ENCODE results near the gene COX4I2. TPM values are rescaled to one million over a fixed set of nuclear protein-coding genes. Genes with fewer than 3 reads are reported as not detected.
"Not testable (repeated sequence)": the region's sequence is repeated elsewhere in the genome, so short reads cannot be mapped to it uniquely, and the experiment has no call there.

The COX4I2 gene
- polyA plus RNA-seq, 6 donors from 2014 or later = 0.64 to 2.8 (median 1.4) TPM; not detected in 2

- H3K4me3 Mint-ChIP-seq = peak overlapping the region in 2 of 8 donors; percentile 24 to 46
- no peak for ATAC-seq (ENCODE audit: low read depth in 2 of 2)
- peaks cover 0 to 1% (median 0%) of the 10 kb centered on the region in 7 donors for H3K9me3 Mint-ChIP-seq
- peaks cover 0 to 8% (median 0%) of the 10 kb centered on the region in 3 donors for H3K27me3 Mint-ChIP-seq
- no peaks in the 10 kb centered on the region for H3K36me3 Mint-ChIP-seq
- H3K27ac Mint-ChIP-seq = peak overlapping the region in 1 of 6 donors; percentile 80
- no peak for DNase-seq
- peaks cover 5 to 36% (median 29%) of the 10 kb centered on the region in 3 donors for H3K4me1 Mint-ChIP-seq
Observed at GRCh38 chr20:31620246-31620645, 17.5 kb upstream of the COX4I2 start.

- not testable (repeated sequence) for DNase-seq; ATAC-seq (ENCODE audit: low read depth in 2 of 2); H3K9me3 Mint-ChIP-seq; H3K36me3 Mint-ChIP-seq; H3K27me3 Mint-ChIP-seq; H3K4me3 Mint-ChIP-seq
- Mint-ChIP-seq H3K4me1 (peaks cover 0 to 32% (median 20%) of the 10 kb centered on the region in 3 donors), H3K27ac (peak overlapping the region in 1 of 6 donors; percentile 56)
Observed at GRCh38 chr20:31623123-31623505, 14.6 kb upstream of the COX4I2 start.

GRCh38 chr20:31626534-31626933 lies 11.2 kb upstream of the COX4I2 start:
- not testable (repeated sequence) for ATAC-seq (ENCODE audit: low read depth in 2 of 2); H3K36me3 Mint-ChIP-seq; H3K9me3 Mint-ChIP-seq; DNase-seq; H3K4me3 Mint-ChIP-seq; H3K27ac Mint-ChIP-seq; H3K27me3 Mint-ChIP-seq
- peaks cover 0 to 24% (median 19%) of the 10 kb centered on the region in 3 donors for H3K4me1 Mint-ChIP-seq

- not testable (repeated sequence) for DNase-seq; ATAC-seq (ENCODE audit: low read depth in 2 of 2); H3K4me3 Mint-ChIP-seq; H3K36me3 Mint-ChIP-seq; H3K27me3 Mint-ChIP-seq; H3K9me3 Mint-ChIP-seq; H3K27ac Mint-ChIP-seq
- peaks cover 0 to 10% (median 5%) of the 10 kb centered on the region in 3 donors for H3K4me1 Mint-ChIP-seq
Observed at GRCh38 chr20:31628057-31628456, 9.7 kb upstream of the COX4I2 start.

DNA sequence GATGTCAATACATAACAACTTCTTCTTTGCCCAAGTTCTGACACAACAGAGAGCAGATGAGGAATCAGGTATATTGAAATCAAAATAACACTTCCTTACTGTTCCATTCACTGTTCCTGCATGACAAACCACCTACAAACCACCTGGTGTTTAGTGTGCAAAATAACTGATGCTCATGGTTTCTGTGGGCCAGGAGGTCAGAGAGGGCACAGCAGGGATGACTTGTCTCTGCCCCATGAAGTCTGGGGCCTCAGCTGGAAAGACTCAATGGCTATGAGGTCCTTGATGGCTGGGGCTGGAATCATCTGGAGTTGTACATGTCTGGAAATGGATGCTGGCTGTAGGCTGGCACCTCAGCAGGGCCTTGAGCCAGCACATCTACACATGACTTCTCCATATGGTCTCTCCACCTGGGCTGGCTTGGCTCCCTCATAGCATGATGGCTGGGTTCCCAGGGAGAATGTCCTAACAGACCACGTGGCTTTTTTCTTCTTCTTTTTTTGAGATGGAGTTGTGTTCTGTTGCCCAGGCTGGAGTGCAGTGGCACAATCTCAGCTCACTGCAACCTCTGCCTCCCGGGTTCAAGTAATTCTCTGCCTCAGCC lies 7.4 kb upstream of the COX4I2 start:
- H3K4me1 Mint-ChIP-seq = peaks cover 0 to 10% (median 5%) of the 10 kb centered on the region in 3 donors
- no peaks in the 10 kb centered on the region for H3K27me3 Mint-ChIP-seq
- DNase-seq = no peak
- H3K9me3 Mint-ChIP-seq = peaks cover 0 to 4% (median 0%) of the 10 kb centered on the region in 7 donors
- peak in 1 of 2 donors; percentile 14 for ATAC-seq (ENCODE audit: low read depth in 2 of 2)
- no peak overlapping the region for H3K4me3 Mint-ChIP-seq
- peak overlapping the region in 2 of 6 donors; percentile 40 to 51 for H3K27ac Mint-ChIP-seq
- no peaks in the 10 kb centered on the region for H3K36me3 Mint-ChIP-seq

DNA sequence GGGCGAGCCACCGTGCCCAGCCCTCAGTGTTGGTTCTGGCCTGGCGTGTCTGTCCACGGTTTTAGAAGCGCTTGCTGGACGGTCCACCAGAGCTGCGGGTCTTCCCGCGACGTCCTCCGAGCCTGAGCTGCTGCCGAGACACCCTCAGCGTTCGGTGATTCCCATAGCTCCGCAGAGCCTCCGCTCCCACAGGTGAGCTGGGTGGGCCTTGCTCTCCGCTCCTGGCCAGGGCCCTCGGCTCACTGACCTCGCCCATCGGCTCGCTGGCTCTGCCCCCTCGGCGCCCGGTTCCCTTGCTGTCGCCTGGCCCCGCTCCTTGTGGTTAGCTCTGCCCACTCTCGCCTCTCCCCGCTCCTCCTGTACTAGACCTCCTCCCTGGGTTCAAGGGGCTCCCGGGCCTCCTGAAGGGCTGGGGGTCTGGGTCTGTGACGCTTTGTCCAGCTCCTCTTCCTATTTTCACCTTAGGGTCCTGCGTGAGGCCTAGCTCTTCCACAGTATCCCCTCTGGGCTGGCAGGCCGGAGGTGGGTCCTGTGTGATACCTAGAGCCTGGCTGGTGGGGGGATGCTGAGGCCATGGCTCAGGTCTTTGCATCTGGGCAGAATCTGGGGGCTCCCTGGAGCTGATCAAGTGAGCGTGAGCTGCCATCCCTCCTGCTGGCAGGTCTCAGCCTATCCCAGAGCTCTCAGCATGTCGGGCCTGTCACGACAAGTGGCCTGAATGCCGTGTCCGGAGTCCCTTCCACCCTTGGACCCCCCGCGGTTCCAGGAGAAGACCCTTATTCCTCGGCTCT lies 5.0 kb upstream of the COX4I2 start:
- Mint-ChIP-seq H3K4me3 (no peak overlapping the region), H3K9me3 (peaks cover 0 to 2% (median 0%) of the 10 kb centered on the region in 7 donors), H3K27ac (peak overlapping the region in 2 of 6 donors; percentile 41 to 60), H3K27me3 (no peaks in the 10 kb centered on the region), H3K36me3 (no peaks in the 10 kb centered on the region), H3K4me1 (peaks cover 0 to 10% (median 0%) of the 10 kb centered on the region in 3 donors)
- ATAC-seq (ENCODE audit: low read depth in 2 of 2) (no peak), DNase-seq (no peak)

DNA sequence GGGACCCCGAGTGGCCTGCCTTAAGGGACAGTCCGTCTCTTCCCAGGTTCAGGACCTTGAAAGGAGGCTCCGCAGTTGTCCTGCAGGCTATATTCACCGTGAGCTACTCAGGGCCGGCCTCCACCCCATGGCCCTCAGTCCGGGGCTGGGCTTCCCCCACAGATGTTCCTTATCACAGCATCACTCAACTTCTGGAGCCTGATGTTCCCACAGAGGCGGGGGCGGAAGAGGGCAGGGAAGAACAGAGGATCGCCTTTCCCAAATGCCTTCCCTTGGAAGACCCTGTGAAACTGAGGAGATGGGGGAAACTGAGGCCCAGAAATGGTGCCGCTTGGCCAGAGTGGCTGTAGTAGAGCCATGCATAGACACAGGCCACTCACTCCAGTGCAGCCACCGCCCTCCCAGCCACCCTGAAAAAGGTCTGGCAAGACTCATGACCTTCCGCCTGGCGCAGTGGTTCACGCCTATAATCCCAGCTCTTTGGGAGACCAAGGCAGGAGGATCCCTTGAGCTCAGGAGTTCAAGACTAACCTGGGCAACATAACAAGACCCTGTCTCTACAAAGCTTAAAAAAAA lies 4.3 kb upstream of the COX4I2 start:
- peaks cover 0 to 5% (median 0%) of the 10 kb centered on the region in 3 donors for H3K27me3 Mint-ChIP-seq
- DNase-seq (no peak), ATAC-seq (ENCODE audit: low read depth in 2 of 2) (no peak)
- H3K36me3 Mint-ChIP-seq = no peaks in the 10 kb centered on the region
- no peaks in the 10 kb centered on the region for H3K9me3 Mint-ChIP-seq
- peaks cover 0 to 10% (median 0%) of the 10 kb centered on the region in 3 donors for H3K4me1 Mint-ChIP-seq
- H3K27ac Mint-ChIP-seq = peak overlapping the region in 2 of 6 donors; percentile 37 to 41
- no peak overlapping the region for H3K4me3 Mint-ChIP-seq

GRCh38 chr20:31638317-31638716 lies 605 bp downstream of the COX4I2 start:
- peak overlapping the region in 1 of 8 donors; percentile 22 for H3K4me3 Mint-ChIP-seq
- DNase-seq (no peak), ATAC-seq (ENCODE audit: low read depth in 2 of 2) (no peak)
- peak overlapping the region in 3 of 6 donors; percentile 79 to 86 (median 81) for H3K27ac Mint-ChIP-seq
- no peaks in the 10 kb centered on the region for H3K9me3 Mint-ChIP-seq
- peaks cover 0 to 18% (median 14%) of the 10 kb centered on the region in 3 donors for H3K27me3 Mint-ChIP-seq
- H3K36me3 Mint-ChIP-seq = no peaks in the 10 kb centered on the region
- peaks cover 0 to 7% (median 0%) of the 10 kb centered on the region in 3 donors for H3K4me1 Mint-ChIP-seq

- DNase-seq = no peak
- Mint-ChIP-seq H3K4me1 (peaks cover 0 to 7% (median 0%) of the 10 kb centered on the region in 3 donors), H3K27me3 (peaks cover 0 to 18% (median 14%) of the 10 kb centered on the region in 3 donors), H3K9me3 (no peaks in the 10 kb centered on the region), H3K27ac (no peak overlapping the region), H3K36me3 (no peaks in the 10 kb centered on the region), H3K4me3 (no peak overlapping the region)
- no peak for ATAC-seq (ENCODE audit: low read depth in 2 of 2)
Observed at GRCh38 chr20:31638816-31639215, 1.1 kb downstream of the COX4I2 start.

GRCh38 chr20:31640259-31640658 lies 2.5 kb downstream of the COX4I2 start:
- Mint-ChIP-seq H3K36me3 (no peaks in the 10 kb centered on the region), H3K27ac (peak overlapping the region in 1 of 6 donors; percentile 28), H3K27me3 (peaks cover 0 to 18% (median 14%) of the 10 kb centered on the region in 3 donors), H3K9me3 (no peaks in the 10 kb centered on the region), H3K4me1 (peaks cover 0 to 7% (median 0%) of the 10 kb centered on the region in 3 donors), H3K4me3 (no peak overlapping the region)
- DNase-seq (no peak), ATAC-seq (ENCODE audit: low read depth in 2 of 2) (no peak)

DNA sequence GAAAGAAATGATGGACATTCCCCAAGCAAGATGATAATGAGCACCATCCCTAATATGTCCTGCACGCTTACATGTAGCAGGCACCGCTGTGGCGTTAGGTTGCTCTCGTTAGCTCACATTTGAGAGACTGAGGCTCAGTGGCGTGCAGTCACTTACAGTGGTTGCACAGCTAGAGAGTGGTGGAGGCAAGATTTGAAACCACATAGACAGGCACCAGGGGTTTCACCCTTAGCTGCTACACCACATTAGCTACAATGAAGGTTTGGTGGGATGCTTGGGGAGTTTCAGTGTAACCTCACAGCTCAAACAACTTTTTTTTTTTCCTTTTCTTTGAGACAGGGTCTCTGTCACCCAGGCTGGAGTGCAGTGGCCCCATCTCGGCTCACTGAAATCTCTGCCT lies 3.7 kb downstream of the COX4I2 start:
- DNase-seq (no peak), ATAC-seq (ENCODE audit: low read depth in 2 of 2) (no peak)
- Mint-ChIP-seq H3K36me3 (no peaks in the 10 kb centered on the region), H3K9me3 (no peaks in the 10 kb centered on the region), H3K4me1 (peaks cover 0 to 7% (median 0%) of the 10 kb centered on the region in 3 donors), H3K27ac (peak overlapping the region in 1 of 6 donors; percentile 47), H3K27me3 (peaks cover 0 to 18% (median 14%) of the 10 kb centered on the region in 3 donors), H3K4me3 (no peak overlapping the region)

GRCh38 chr20:31642837-31643236 lies 5.1 kb downstream of the COX4I2 start:
- Mint-ChIP-seq H3K4me3 (peak overlapping the region in 1 of 8 donors; percentile 22), H3K27me3 (peaks cover 0 to 18% (median 14%) of the 10 kb centered on the region in 3 donors), H3K36me3 (no peaks in the 10 kb centered on the region), H3K4me1 (peaks cover 0 to 7% (median 0%) of the 10 kb centered on the region in 3 donors), H3K9me3 (no peaks in the 10 kb centered on the region), H3K27ac (peak overlapping the region in 1 of 6 donors; percentile 91)
- DNase-seq (no peak), ATAC-seq (ENCODE audit: low read depth in 2 of 2) (no peak)

GRCh38 chr20:31643522-31643921 lies 5.8 kb downstream of the COX4I2 start:
- H3K4me1 Mint-ChIP-seq = peaks cover 0 to 7% (median 0%) of the 10 kb centered on the region in 3 donors
- ATAC-seq (ENCODE audit: low read depth in 2 of 2) (no peak), DNase-seq (no peak)
- no peaks in the 10 kb centered on the region for H3K9me3 Mint-ChIP-seq
- no peak overlapping the region for H3K4me3 Mint-ChIP-seq
- H3K27ac Mint-ChIP-seq = peak overlapping the region in 1 of 6 donors; percentile 26
- no peaks in the 10 kb centered on the region for H3K36me3 Mint-ChIP-seq
- peaks cover 0 to 14% (median 12%) of the 10 kb centered on the region in 3 donors for H3K27me3 Mint-ChIP-seq
